Liver (tissue), 9 donors: ENCODE measurements around the gene TEX51. TPM values are rescaled to one million over a fixed set of nuclear protein-coding genes. Genes with fewer than 3 reads are reported as not detected.

Source experiments
- DNase-seq: peaks from one replicate; pipeline ENCODE4 v3.0.0-alpha.2; 2017; ENCODE audit warnings: low spot score
- H3K27ac ChIP-seq, 2 donors: one replicate each; pipeline ENCODE4 v1.7.0; 2013; ENCODE audit warnings: inconsistent platforms in 2 of 2, low read length in 2 of 2, control low read depth in 1 of 2, low read depth in 1 of 2, mild to moderate bottlenecking in 1 of 2
- H3K27me3 ChIP-seq, 4 donors: one replicate each; pipeline versions ENCODE4 v1.6.1 to v1.7.0; 2013; ENCODE audit warnings: low read length in 3 of 4, inconsistent platforms in 1 of 4, mild to moderate bottlenecking in 1 of 4, moderate library complexity in 1 of 4; ENCODE audit not compliant: control insufficient read depth in 4 of 4, insufficient read depth in 4 of 4
- H3K36me3 ChIP-seq, 4 donors: one replicate each; pipeline versions ENCODE4 v1.6.1 to v1.7.0; 2013; ENCODE audit warnings: low read length in 3 of 4, mild to moderate bottlenecking in 3 of 4, low read depth in 1 of 4, moderate library complexity in 1 of 4; ENCODE audit not compliant: control insufficient read depth in 4 of 4, insufficient read depth in 3 of 4
- H3K4me1 ChIP-seq, 4 donors: one replicate each; pipeline versions ENCODE4 v1.6.1 to v1.7.0; 2013; ENCODE audit warnings: low read length in 3 of 4, mild to moderate bottlenecking in 3 of 4, moderate library complexity in 1 of 4; ENCODE audit not compliant: control insufficient read depth in 4 of 4, insufficient read depth in 4 of 4
- H3K4me3 ChIP-seq, 3 donors: one replicate each; pipeline versions ENCODE4 v1.6.1 to v1.7.0; 2013; ENCODE audit warnings: low read length in 3 of 3, control low read depth in 1 of 3, low read depth in 1 of 3, mild to moderate bottlenecking in 1 of 3
- H3K9ac ChIP-seq, 2 donors: one replicate each; pipeline ENCODE4 v1.7.0; 2013; ENCODE audit warnings: low read length in 2 of 2, mild to moderate bottlenecking in 2 of 2, moderate library complexity in 2 of 2, control low read depth in 1 of 2, low read depth in 1 of 2
- H3K9me3 ChIP-seq, 4 donors: one replicate each; pipeline versions ENCODE4 v1.6.1 to v1.7.0; 2013; ENCODE audit warnings: low read length in 3 of 4; ENCODE audit not compliant: control insufficient read depth in 4 of 4
- ATF3 ChIP-seq: IDR thresholded peaks from 2 replicates; pipeline ENCODE4 v1.6.1; 2016; ENCODE audit warnings: antibody characterized with exemption
- CTCF ChIP-seq: fragments of 150-350 bp; IDR thresholded peaks from 2 replicates; pipeline ENCODE4 v1.5.1; 2017; ENCODE audit warnings: improper control_type of control experiment, low read depth, low read length; ENCODE audit not compliant: missing input control
- EGR1 ChIP-seq, 2 donors: IDR thresholded peaks; 2 replicates each; pipeline ENCODE4 v1.6.1; 2016 to 2018; ENCODE audit warnings: antibody characterized with exemption in 2 of 2, low read depth in 2 of 2
- FOXA1 ChIP-seq: IDR thresholded peaks from 2 replicates; pipeline ENCODE4 v1.6.1; 2016; ENCODE audit warnings: antibody characterized with exemption
- FOXA2 ChIP-seq: IDR thresholded peaks from 2 replicates; pipeline ENCODE4 v1.6.1; 2016; ENCODE audit warnings: antibody characterized with exemption
- GABPA ChIP-seq, 2 donors: IDR thresholded peaks in 1 of 2; conservative IDR thresholded peaks in 1 of 2; 2 replicates each; pipeline ENCODE4 v1.6.1; 2016; ENCODE audit warnings: antibody characterized with exemption in 2 of 2, mild to moderate bottlenecking in 1 of 2, moderate library complexity in 1 of 2
- HNF4A ChIP-seq, 2 donors: conservative IDR thresholded peaks; 2 replicates each; pipeline ENCODE4 v1.6.1; 2016; ENCODE audit warnings: antibody characterized with exemption in 2 of 2, mild to moderate bottlenecking in 2 of 2
- HNF4G ChIP-seq: IDR thresholded peaks from 2 replicates; pipeline ENCODE4 v1.6.1; 2016; ENCODE audit warnings: antibody characterized with exemption
- JUND ChIP-seq, 2 donors: IDR thresholded peaks; 2 replicates each; pipeline ENCODE4 v1.6.1; 2016; ENCODE audit warnings: antibody characterized with exemption in 2 of 2
- MAX ChIP-seq: IDR thresholded peaks from 2 replicates; pipeline ENCODE4 v1.6.1; 2016; ENCODE audit warnings: antibody characterized with exemption
- NR2F2 ChIP-seq: IDR thresholded peaks from 2 replicates; pipeline ENCODE4 v1.6.1; 2016; ENCODE audit warnings: antibody characterized with exemption
- RAD21 ChIP-seq, 2 donors: IDR thresholded peaks; 2 replicates each; pipeline ENCODE4 v1.6.1; 2016; ENCODE audit warnings: antibody characterized with exemption in 2 of 2, mild to moderate bottlenecking in 2 of 2
- REST ChIP-seq: IDR thresholded peaks from 2 replicates; pipeline ENCODE4 v1.6.1; 2016; ENCODE audit warnings: antibody characterized with exemption, mild to moderate bottlenecking
- RXRA ChIP-seq, 2 donors: IDR thresholded peaks; 2 replicates each; pipeline ENCODE4 v1.6.1; 2017 to 2018; ENCODE audit warnings: antibody characterized with exemption in 2 of 2, mild to moderate bottlenecking in 1 of 2
- SP1 ChIP-seq: IDR thresholded peaks from 2 replicates; pipeline ENCODE4 v1.6.1; 2018; ENCODE audit warnings: antibody characterized with exemption, mild to moderate bottlenecking
- TAF1 ChIP-seq: conservative IDR thresholded peaks from 2 replicates; pipeline ENCODE4 v1.6.1; 2016; ENCODE audit warnings: antibody characterized with exemption, mild to moderate bottlenecking
- YY1 ChIP-seq: IDR thresholded peaks from 2 replicates; pipeline ENCODE4 v1.6.1; 2016; ENCODE audit warnings: antibody characterized with exemption, mild to moderate bottlenecking
- WGBS: extraction: QIAGEN DNeasy Blood & Tissue Kit; methylation state at CpG from one replicate; pipeline ENCODE4 v1.1.7; 2013; 5-methylcytosine and 5-hydroxymethylcytosine counted together
- polyA plus RNA-seq, 2 donors: library from polyadenylated mRNA; stranded (reverse) in 1 of 2; unstranded in 1 of 2; fragments of 200-250 nt in 1 of 2; fragments of >200 nt in 1 of 2; fragmentation: Nextera tagmentation in 1 of 2; extraction: Ambion mirVana in 1 of 2; gene quantifications; one replicate each; pipeline versions ENCODE4 v1.2.1 to v1.2.3, GENCODE V29; 2013 to 2015
- total RNA-seq, 2 donors: library from RNA; depleted of rRNA; stranded (reverse); fragments of >200 nt; gene quantifications; one replicate each; pipeline ENCODE4 v1.2.3, GENCODE V29; 2014
- donor health status: healthy.
- donor health status: healthy.
- donor health status: healthy.
- donor health status: healthy.
- donor health status: healthy.

Gene TEX51
- total and polyA plus RNA-seq, 4 donors: not detected

GRCh38 chr2:126909781-126910180 is 11.1 kb downstream of the TEX51 start:
- Histone ChIP-seq H3K27ac (no peak overlapping the region), H3K27me3 (peaks cover 0 to 4% (median 0%) of the 10 kb centered on the region in 4 donors), H3K4me1 (no peaks in the 10 kb centered on the region), H3K9ac (no peak overlapping the region), H3K4me3 (no peak overlapping the region), H3K9me3 (no peaks in the 10 kb centered on the region), H3K36me3 (no peaks in the 10 kb centered on the region)
- TF ChIP-seq GABPA (IDR thresholded peaks at IDR 0.05 in 1 of 2, conservative IDR thresholded peaks at IDR 0.05 in 1 of 2): no peak
- no peak for TF ChIP-seq JUND (IDR thresholded peaks at IDR 0.05)
- no peak for TF ChIP-seq MAX
- no peak for TF ChIP-seq TAF1
- TF ChIP-seq HNF4A (conservative IDR thresholded peaks at IDR 0.05): no peak
- no peak for TF ChIP-seq FOXA1
- no peak for TF ChIP-seq RAD21 (IDR thresholded peaks at IDR 0.05)
- no peak for TF ChIP-seq NR2F2
- no peak for TF ChIP-seq ATF3
- TF ChIP-seq CTCF: no peak
- no peak for TF ChIP-seq FOXA2
- TF ChIP-seq RXRA (IDR thresholded peaks at IDR 0.05): no peak
- no peak for TF ChIP-seq EGR1 (IDR thresholded peaks at IDR 0.05; ENCODE audit: low read depth in 2 of 2)
- TF ChIP-seq SP1: no peak
- WGBS: 91% methylated on average over 3 of the region's 3 CpGs
- DNase-seq: no peak

GRCh38 chr2:126910637-126911036 is 11.9 kb downstream of the TEX51 start:
- Histone ChIP-seq H3K9ac (no peak overlapping the region), H3K4me1 (no peaks in the 10 kb centered on the region), H3K27ac (no peak overlapping the region), H3K4me3 (no peak overlapping the region), H3K36me3 (no peaks in the 10 kb centered on the region), H3K27me3 (peaks cover 0 to 4% (median 0%) of the 10 kb centered on the region in 4 donors), H3K9me3 (no peaks in the 10 kb centered on the region)
- WGBS: 76% methylated on average over 1 of the region's 1 CpG
- no peak for TF ChIP-seq EGR1 (IDR thresholded peaks at IDR 0.05; ENCODE audit: low read depth in 2 of 2)
- TF ChIP-seq RAD21 (IDR thresholded peaks at IDR 0.05): no peak
- no peak for TF ChIP-seq TAF1
- no peak for TF ChIP-seq RXRA (IDR thresholded peaks at IDR 0.05)
- no peak for TF ChIP-seq JUND (IDR thresholded peaks at IDR 0.05)
- TF ChIP-seq HNF4G: no peak
- no peak for TF ChIP-seq ATF3
- TF ChIP-seq NR2F2: no peak
- DNase-seq: no peak

GRCh38 chr2:126911111-126911796 is 12.6 kb downstream of the TEX51 start:
- Histone ChIP-seq H3K9me3 (no peaks in the 10 kb centered on the region), H3K27ac (no peak overlapping the region), H3K27me3 (peaks cover 0 to 4% (median 0%) of the 10 kb centered on the region in 4 donors), H3K4me3 (no peak overlapping the region), H3K4me1 (no peaks in the 10 kb centered on the region), H3K9ac (no peak overlapping the region), H3K36me3 (no peaks in the 10 kb centered on the region)
- TF ChIP-seq NR2F2 (no peak), FOXA1 (no peak), YY1 (no peak), CTCF (no peak), REST (no peak), GABPA (IDR thresholded peaks at IDR 0.05 in 1 of 2, conservative IDR thresholded peaks at IDR 0.05 in 1 of 2) (no peak), TAF1 (no peak), HNF4A (conservative IDR thresholded peaks at IDR 0.05) (no peak), RXRA (IDR thresholded peaks at IDR 0.05) (no peak)
- 93% methylated on average over 8 of the region's 8 CpGs for WGBS
- DNase-seq: no peak
